ENCODE measurements around the gene GDF10. TPM values are rescaled to one million over a fixed set of nuclear protein-coding genes. Genes with fewer than 3 reads are reported as not detected.

GDF10 gene
- polyA plus RNA-seq, 4 donors, result 0.63 to 1.6 TPM; not detected in 2

DNA sequence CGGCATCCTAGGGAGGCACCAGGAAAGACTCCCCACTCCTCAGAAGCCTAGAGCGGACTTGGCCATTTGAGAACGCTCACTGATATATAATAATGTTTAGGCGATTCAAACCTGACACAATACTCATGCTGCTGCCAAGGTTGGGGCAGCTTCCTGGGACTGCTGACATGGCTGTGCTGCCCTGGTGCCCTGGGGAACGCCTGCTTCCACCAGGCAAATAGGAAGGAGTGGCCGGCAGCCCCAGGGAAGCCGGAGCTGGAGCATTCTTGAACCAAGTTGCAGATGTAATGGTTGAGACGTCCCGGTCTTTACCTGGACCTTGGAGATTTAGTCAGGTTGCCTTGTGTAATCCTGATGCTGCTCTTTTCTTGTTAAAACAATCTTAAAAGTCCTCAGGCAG lies 8.8 kb downstream of the GDF10 start:
- no peaks in the 10 kb centered on the region for H3K36me3 ChIP-seq (ENCODE audit: control insufficient read depth in 3 of 3, insufficient read depth in 2 of 3, low read depth in 1 of 3, low read length in 3 of 3)
- no peaks in the 10 kb centered on the region for H3K4me1 ChIP-seq (ENCODE audit: control insufficient read depth in 3 of 3, insufficient read depth in 2 of 3, low read depth in 1 of 3, low read length in 2 of 3)
- DNase-seq, result no peak
- 51 to 70% (median 64%) methylated on average over 9 of the region's 9 CpGs for WGBS, 3 donors
- no peak for FAIRE-seq
- H3K9me3 ChIP-seq (ENCODE audit: control insufficient read depth in 2 of 2, insufficient read depth in 1 of 2, low read depth in 1 of 2, low read length in 1 of 2), result no peaks in the 10 kb centered on the region
- H3K4me3 ChIP-seq (ENCODE audit: low read depth in 1 of 3, low read length in 3 of 3), result no peak overlapping the region
- peaks cover 0 to 14% (median 0%) of the 10 kb centered on the region in 3 donors for H3K27me3 ChIP-seq (ENCODE audit: control insufficient read depth in 3 of 3, insufficient read depth in 3 of 3, low read length in 3 of 3)
- no peak overlapping the region for H3K27ac ChIP-seq (ENCODE audit: low read depth in 1 of 3, low read length in 2 of 3)

DNA sequence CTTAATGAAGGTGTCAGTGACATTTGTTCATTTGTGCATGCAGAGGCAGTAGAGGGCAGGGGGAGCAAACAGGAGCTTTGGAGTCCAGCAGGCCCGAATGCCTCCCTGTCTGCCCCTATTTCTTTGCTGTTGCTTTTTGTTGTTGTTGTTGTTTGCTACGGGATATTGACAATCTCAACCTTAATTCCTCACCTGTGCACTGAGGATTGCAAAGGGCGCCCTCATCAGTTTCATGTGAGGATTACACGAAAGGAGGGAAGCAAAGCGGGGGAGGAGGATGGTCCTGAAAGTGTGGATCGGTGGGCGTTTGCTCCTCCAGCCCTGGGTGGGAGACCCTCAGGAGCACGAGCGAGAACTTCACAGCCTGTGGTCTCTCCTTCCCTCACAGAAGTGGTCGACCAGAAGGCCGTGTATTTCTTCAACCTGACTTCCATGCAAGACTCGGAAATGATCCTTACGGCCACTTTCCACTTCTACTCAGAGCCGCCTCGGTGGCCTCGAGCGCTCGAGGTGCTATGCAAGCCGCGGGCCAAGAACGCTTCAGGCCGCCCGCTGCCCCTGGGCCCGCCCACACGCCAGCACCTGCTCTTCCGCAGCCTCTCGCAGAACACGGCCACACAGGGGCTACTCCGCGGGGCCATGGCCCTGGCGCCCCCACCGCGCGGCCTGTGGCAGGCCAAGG lies 9.6 kb downstream of the GDF10 start:
- no peaks in the 10 kb centered on the region for H3K36me3 ChIP-seq (ENCODE audit: control insufficient read depth in 3 of 3, insufficient read depth in 2 of 3, low read depth in 1 of 3, low read length in 3 of 3)
- peaks cover 0 to 14% (median 0%) of the 10 kb centered on the region in 3 donors for H3K27me3 ChIP-seq (ENCODE audit: control insufficient read depth in 3 of 3, insufficient read depth in 3 of 3, low read length in 3 of 3)
- DNase-seq (no peak), FAIRE-seq (no peak)
- no peaks in the 10 kb centered on the region for H3K4me1 ChIP-seq (ENCODE audit: control insufficient read depth in 3 of 3, insufficient read depth in 2 of 3, low read depth in 1 of 3, low read length in 2 of 3)
- no peaks in the 10 kb centered on the region for H3K9me3 ChIP-seq (ENCODE audit: control insufficient read depth in 2 of 2, insufficient read depth in 1 of 2, low read depth in 1 of 2, low read length in 1 of 2)
- no peak overlapping the region for H3K4me3 ChIP-seq (ENCODE audit: low read depth in 1 of 3, low read length in 3 of 3)
- WGBS, 3 donors, result 86 to 90% (median 86%) methylated on average over 32 to 34 of the region's 34 CpGs
- no peak overlapping the region for H3K27ac ChIP-seq (ENCODE audit: low read depth in 1 of 3, low read length in 2 of 3)

DNA sequence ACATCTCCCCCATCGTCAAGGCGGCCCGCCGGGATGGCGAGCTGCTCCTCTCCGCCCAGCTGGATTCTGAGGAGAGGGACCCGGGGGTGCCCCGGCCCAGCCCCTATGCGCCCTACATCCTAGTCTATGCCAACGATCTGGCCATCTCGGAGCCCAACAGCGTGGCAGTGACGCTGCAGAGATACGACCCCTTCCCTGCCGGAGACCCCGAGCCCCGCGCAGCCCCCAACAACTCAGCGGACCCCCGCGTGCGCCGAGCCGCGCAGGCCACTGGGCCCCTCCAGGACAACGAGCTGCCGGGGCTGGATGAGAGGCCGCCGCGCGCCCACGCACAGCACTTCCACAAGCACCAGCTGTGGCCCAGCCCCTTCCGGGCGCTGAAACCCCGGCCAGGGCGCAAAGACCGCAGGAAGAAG lies 10.1 kb downstream of the GDF10 start:
- no peak overlapping the region for H3K27ac ChIP-seq (ENCODE audit: low read depth in 1 of 3, low read length in 2 of 3)
- no peak for FAIRE-seq
- H3K27me3 ChIP-seq (ENCODE audit: control insufficient read depth in 3 of 3, insufficient read depth in 3 of 3, low read length in 3 of 3), result peaks cover 0 to 14% (median 0%) of the 10 kb centered on the region in 3 donors
- 94 to 96% (median 96%) methylated on average over 27 to 37 of the region's 37 CpGs for WGBS, 3 donors
- DNase-seq, result no peak
- H3K4me3 ChIP-seq (ENCODE audit: low read depth in 1 of 3, low read length in 3 of 3), result no peak overlapping the region
- no peaks in the 10 kb centered on the region for H3K4me1 ChIP-seq (ENCODE audit: control insufficient read depth in 3 of 3, insufficient read depth in 2 of 3, low read depth in 1 of 3, low read length in 2 of 3)
- H3K9me3 ChIP-seq (ENCODE audit: control insufficient read depth in 2 of 2, insufficient read depth in 1 of 2, low read depth in 1 of 2, low read length in 1 of 2), result no peaks in the 10 kb centered on the region
- no peaks in the 10 kb centered on the region for H3K36me3 ChIP-seq (ENCODE audit: control insufficient read depth in 3 of 3, insufficient read depth in 2 of 3, low read depth in 1 of 3, low read length in 3 of 3)

DNA sequence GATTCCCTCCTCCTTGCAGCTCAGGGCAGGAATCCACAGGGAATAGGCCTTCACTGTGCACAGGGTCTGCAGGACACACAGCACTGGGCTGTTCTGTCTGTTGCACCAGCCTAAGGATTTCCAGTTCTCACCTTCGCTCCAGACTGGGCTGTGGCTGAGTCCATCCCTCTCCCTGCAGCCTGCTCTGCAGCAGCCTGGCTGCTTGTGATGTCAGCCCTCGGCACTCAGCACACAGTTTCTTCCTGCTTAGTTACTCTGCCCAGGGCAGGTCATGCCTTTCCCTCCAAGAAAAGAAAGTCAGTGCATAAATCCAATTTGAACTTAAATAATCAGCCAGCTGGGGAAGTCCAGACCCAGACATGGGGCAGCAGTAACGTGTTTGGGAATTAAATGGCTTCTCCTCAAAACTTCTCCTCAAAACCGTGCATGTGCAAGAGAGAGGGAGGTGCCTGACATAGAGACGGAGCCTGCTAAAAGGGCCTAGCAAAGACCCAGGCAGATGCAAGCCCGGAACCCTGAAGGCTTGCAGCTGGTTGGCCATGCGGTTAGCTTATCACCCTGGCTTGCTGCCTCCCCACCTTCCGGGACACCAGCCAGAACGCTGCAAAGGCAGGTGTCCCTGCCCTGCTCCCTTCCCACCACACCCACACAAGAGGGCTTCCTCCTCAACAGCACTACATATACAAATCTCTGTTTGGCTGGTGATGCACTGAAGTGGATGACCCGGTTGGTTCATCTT lies 11.4 kb downstream of the GDF10 start:
- no peak overlapping the region for H3K27ac ChIP-seq (ENCODE audit: low read depth in 1 of 3, low read length in 2 of 3)
- WGBS, 3 donors, result 5 to 29% (median 13%) methylated on average over 10 of the region's 10 CpGs
- H3K27me3 ChIP-seq (ENCODE audit: control insufficient read depth in 3 of 3, insufficient read depth in 3 of 3, low read length in 3 of 3), result peaks cover 0 to 14% (median 0%) of the 10 kb centered on the region in 3 donors
- H3K4me1 ChIP-seq (ENCODE audit: control insufficient read depth in 3 of 3, insufficient read depth in 2 of 3, low read depth in 1 of 3, low read length in 2 of 3), result no peaks in the 10 kb centered on the region
- no peaks in the 10 kb centered on the region for H3K9me3 ChIP-seq (ENCODE audit: control insufficient read depth in 2 of 2, insufficient read depth in 1 of 2, low read depth in 1 of 2, low read length in 1 of 2)
- no peak for FAIRE-seq
- peak in 1 of 2 donors; percentile 81 for DNase-seq
- H3K36me3 ChIP-seq (ENCODE audit: control insufficient read depth in 3 of 3, insufficient read depth in 2 of 3, low read depth in 1 of 3, low read length in 3 of 3), result no peaks in the 10 kb centered on the region
- H3K4me3 ChIP-seq (ENCODE audit: low read depth in 1 of 3, low read length in 3 of 3), result no peak overlapping the region

DNA sequence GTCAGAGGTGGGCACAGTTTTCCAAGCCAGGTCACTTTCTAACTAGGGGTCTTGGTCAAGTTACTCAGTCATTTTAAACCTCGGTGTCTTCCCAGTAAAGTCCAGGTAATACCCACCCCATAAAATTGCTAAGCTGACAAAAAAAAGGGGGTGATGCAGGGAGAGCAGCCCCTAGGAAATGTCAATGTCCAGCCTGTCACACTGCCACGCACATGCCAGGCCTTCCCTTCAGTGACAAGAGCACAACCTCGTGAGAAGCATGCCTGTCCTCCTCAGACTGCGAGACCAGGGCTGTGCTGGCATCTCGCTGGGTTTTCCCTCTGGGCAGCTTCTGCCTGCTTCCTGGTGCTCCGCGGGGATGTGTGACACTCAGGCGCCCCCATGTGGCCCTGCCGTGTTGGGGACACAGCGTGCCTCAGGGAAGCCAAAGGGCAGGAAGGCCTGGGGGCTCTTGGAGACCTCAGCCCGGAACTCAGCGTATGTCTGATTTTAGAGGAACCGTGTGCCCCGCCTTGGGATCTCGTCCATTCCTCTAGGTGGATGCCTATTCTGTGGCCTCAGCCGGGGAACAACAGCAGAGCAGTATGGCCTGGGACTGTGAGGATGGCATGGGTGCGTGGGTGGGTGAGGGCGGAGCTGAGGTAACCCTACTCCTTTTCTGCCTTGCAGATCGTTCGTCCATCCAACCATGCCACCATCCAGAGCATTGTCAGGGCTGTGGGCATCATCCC lies 12.1 kb downstream of the GDF10 start:
- DNase-seq (peak; percentile 76 to 86), FAIRE-seq (no peak)
- WGBS, 3 donors, result 12 to 23% (median 14%) methylated on average over 20 of the region's 20 CpGs
- no peaks in the 10 kb centered on the region for H3K4me1 ChIP-seq (ENCODE audit: control insufficient read depth in 3 of 3, insufficient read depth in 2 of 3, low read depth in 1 of 3, low read length in 2 of 3)
- no peaks in the 10 kb centered on the region for H3K9me3 ChIP-seq (ENCODE audit: control insufficient read depth in 2 of 2, insufficient read depth in 1 of 2, low read depth in 1 of 2, low read length in 1 of 2)
- no peaks in the 10 kb centered on the region for H3K36me3 ChIP-seq (ENCODE audit: control insufficient read depth in 3 of 3, insufficient read depth in 2 of 3, low read depth in 1 of 3, low read length in 3 of 3)
- peaks cover 0 to 14% (median 0%) of the 10 kb centered on the region in 3 donors for H3K27me3 ChIP-seq (ENCODE audit: control insufficient read depth in 3 of 3, insufficient read depth in 3 of 3, low read length in 3 of 3)
- no peak overlapping the region for H3K4me3 ChIP-seq (ENCODE audit: low read depth in 1 of 3, low read length in 3 of 3)
- no peak overlapping the region for H3K27ac ChIP-seq (ENCODE audit: low read depth in 1 of 3, low read length in 2 of 3)

DNA sequence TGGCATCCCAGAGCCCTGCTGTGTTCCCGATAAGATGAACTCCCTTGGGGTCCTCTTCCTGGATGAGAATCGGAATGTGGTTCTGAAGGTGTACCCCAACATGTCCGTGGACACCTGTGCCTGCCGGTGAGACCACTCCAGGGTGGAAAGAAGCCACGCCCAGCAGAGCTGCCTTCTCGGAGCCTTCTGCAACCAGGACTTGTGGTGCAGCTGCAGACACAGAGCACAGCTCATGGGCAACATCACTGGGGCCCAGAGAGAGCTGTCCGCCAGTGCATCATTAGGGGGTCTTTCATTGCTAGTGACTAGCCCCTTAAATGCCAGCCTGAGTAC lies 12.6 kb downstream of the GDF10 start:
- Histone ChIP-seq H3K27ac (ENCODE audit: low read depth in 1 of 3, low read length in 2 of 3) (no peak overlapping the region), H3K9me3 (ENCODE audit: control insufficient read depth in 2 of 2, insufficient read depth in 1 of 2, low read depth in 1 of 2, low read length in 1 of 2) (no peaks in the 10 kb centered on the region), H3K4me3 (ENCODE audit: low read depth in 1 of 3, low read length in 3 of 3) (no peak overlapping the region), H3K4me1 (ENCODE audit: control insufficient read depth in 3 of 3, insufficient read depth in 2 of 3, low read depth in 1 of 3, low read length in 2 of 3) (no peaks in the 10 kb centered on the region), H3K27me3 (ENCODE audit: control insufficient read depth in 3 of 3, insufficient read depth in 3 of 3, low read length in 3 of 3) (peaks cover 0 to 10% (median 0%) of the 10 kb centered on the region in 3 donors), H3K36me3 (ENCODE audit: control insufficient read depth in 3 of 3, insufficient read depth in 2 of 3, low read depth in 1 of 3, low read length in 3 of 3) (no peaks in the 10 kb centered on the region)
- no peak for FAIRE-seq
- DNase-seq, result no peak
- 76 to 85% (median 82%) methylated on average over 7 of the region's 7 CpGs for WGBS, 3 donors

DNA sequence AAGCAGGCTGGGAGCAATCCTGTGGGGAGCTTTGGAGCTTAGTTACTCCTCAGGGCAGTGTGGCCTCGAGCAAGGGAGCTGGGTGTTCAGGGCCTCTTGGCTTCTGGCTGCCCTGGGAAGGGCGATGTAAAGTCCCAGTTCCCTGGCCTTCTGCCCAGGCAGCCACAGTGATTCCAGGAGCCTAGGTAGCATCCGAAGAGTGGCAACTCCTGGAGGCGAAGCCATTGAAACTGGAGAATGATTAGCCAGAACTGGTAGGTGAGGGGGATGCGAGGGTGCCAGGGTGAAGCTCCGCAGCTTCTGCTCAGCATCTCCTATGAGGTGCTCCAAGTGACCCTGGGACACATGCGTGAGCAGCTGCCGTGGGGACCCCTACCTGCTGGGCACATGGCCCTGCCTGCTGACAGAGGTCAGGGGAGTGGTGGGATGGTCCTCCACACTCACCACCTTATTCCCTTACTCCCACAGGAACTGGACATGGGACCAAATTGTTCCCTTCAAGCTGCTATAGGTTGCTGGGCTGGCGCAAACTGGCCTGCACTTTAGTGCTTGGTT lies 14.5 kb downstream of the GDF10 start:
- WGBS, 3 donors, result 66 to 87% (median 78%) methylated on average over 8 to 9 of the region's 9 CpGs
- Histone ChIP-seq H3K36me3 (ENCODE audit: control insufficient read depth in 3 of 3, insufficient read depth in 2 of 3, low read depth in 1 of 3, low read length in 3 of 3) (no peaks in the 10 kb centered on the region), H3K9me3 (ENCODE audit: control insufficient read depth in 2 of 2, insufficient read depth in 1 of 2, low read depth in 1 of 2, low read length in 1 of 2) (no peaks in the 10 kb centered on the region), H3K4me1 (ENCODE audit: control insufficient read depth in 3 of 3, insufficient read depth in 2 of 3, low read depth in 1 of 3, low read length in 2 of 3) (no peaks in the 10 kb centered on the region), H3K4me3 (ENCODE audit: low read depth in 1 of 3, low read length in 3 of 3) (no peak overlapping the region), H3K27me3 (ENCODE audit: control insufficient read depth in 3 of 3, insufficient read depth in 3 of 3, low read length in 3 of 3) (peaks cover 0 to 2% (median 0%) of the 10 kb centered on the region in 3 donors), H3K27ac (ENCODE audit: low read depth in 1 of 3, low read length in 2 of 3) (no peak overlapping the region)
- DNase-seq (no peak), FAIRE-seq (no peak)

DNA sequence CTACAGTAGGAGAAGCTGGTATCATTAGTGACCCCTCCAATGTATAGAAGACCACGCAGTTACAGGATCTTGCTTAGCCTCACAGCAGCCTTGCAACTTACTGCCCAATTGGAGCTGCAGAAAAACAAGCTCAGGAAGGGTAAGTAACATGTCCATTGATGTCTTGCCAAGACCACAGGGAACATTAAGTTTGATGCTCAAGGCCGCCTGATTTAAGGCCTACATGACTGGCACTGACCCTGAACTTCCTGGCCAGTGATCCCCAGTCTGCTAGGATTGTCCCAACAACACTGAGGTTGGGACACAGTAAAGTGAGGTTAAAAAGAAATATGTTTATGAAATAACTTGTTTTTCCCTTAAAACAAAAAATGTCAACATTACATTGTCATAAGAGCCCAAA lies 15.4 kb downstream of the GDF10 start:
- FAIRE-seq (no peak), DNase-seq (no peak)
- H3K27me3 ChIP-seq (ENCODE audit: control insufficient read depth in 3 of 3, insufficient read depth in 3 of 3, low read length in 3 of 3), result peaks cover 0 to 2% (median 0%) of the 10 kb centered on the region in 3 donors
- 81 to 92% (median 91%) methylated on average over 2 of the region's 2 CpGs for WGBS, 3 donors
- no peak overlapping the region for H3K4me3 ChIP-seq (ENCODE audit: low read depth in 1 of 3, low read length in 3 of 3)
- no peaks in the 10 kb centered on the region for H3K36me3 ChIP-seq (ENCODE audit: control insufficient read depth in 3 of 3, insufficient read depth in 2 of 3, low read depth in 1 of 3, low read length in 3 of 3)
- no peaks in the 10 kb centered on the region for H3K9me3 ChIP-seq (ENCODE audit: control insufficient read depth in 2 of 2, insufficient read depth in 1 of 2, low read depth in 1 of 2, low read length in 1 of 2)
- no peak overlapping the region for H3K27ac ChIP-seq (ENCODE audit: low read depth in 1 of 3, low read length in 2 of 3)
- no peaks in the 10 kb centered on the region for H3K4me1 ChIP-seq (ENCODE audit: control insufficient read depth in 3 of 3, insufficient read depth in 2 of 3, low read depth in 1 of 3, low read length in 2 of 3)

Data from small intestine (tissue), 7 donors.